ACHN (cell line): ENCODE measurements around the gene PNPT1.
"Not testable (repeated sequence)": the region's sequence is repeated elsewhere in the genome, so short reads cannot be mapped to it uniquely, and the experiment has no call there.

Experiments
- DNase-seq: peaks from one replicate; pipeline ENCODE4 v3.0.0-alpha.2; 2015
- in situ Hi-C: cut with HindIII; loops from 2 replicates; pipeline ENCODE4 v1.10.0; 2017; ENCODE audit warnings: low sequenced_read_pairs, low pct_ligation_motif_present, low pct_unique_long_range_greater_than_20kb

Gene PNPT1

DNA sequence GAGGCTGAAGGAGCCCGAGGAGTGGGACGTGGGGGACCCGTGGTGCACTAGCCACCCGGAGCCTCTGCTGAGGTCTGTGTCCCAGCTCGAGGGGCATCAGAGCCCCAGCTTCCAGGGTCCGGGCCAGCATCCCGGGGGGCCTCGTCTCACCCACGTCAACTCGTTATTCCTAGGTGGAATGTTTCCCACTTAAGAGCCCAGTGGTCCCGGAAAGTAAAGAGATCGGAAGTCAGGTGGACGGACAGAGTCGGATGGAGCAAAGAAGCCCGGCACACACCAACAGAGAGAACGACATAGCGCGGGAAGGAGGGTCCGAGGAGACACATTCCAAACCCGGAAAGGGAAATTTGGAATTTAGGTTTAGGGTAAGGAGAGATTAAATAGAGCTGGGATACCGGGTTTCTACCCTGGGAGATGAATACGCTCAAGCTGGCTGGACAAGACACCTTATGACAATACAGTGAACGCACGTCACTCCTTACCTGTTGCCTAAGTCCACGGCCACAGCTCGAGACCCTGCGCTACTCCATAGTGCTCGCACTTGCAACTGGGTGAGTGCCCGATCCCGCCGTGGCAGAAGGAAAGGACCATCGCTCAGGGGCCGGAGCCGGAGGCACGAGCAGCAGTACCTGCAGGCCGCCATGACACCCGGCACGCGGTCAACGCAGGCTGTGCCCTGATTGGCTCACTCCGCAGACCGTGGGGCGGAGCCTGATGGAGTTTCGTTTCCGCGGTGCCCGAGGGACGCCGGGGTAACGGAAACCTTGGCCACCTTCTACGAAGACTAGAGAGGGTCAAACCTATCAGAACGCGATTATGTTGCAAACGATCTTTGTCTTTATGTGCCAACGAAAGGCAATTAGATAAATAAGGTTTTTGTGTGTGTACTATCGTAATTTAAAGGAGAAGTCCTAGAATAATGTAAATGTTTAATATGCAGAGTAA, at the start of gene PNPT1:
Gene PNPT1, minus strand, starts transcription at position 664 of the 945 bp plus-strand sequence. Its CDS starts 21 bp downstream, at position 643.
- peak; percentile 97 for DNase-seq
- in situ Hi-C loops = no loop called here

DNA sequence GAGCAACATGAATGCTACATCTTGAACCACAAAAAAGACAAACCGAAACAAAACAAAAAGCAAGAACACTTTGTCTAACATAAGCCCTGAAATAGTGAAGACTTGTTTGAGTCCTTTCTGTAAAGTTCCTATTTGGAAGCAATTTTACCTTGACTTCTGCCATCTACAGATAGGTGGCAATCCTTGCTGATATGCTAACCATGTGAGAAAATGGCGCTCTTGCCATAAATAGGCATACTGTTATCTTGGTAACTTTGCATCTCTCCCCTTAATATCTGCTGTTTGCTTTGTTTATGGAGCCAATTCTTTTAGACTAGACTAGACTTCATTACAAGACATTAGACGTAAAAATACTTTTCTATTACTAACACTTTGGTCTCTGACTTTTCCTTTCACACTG, 49.4 kb upstream of the PNPT1 start:
- in situ Hi-C loops = no loop called here

DNA sequence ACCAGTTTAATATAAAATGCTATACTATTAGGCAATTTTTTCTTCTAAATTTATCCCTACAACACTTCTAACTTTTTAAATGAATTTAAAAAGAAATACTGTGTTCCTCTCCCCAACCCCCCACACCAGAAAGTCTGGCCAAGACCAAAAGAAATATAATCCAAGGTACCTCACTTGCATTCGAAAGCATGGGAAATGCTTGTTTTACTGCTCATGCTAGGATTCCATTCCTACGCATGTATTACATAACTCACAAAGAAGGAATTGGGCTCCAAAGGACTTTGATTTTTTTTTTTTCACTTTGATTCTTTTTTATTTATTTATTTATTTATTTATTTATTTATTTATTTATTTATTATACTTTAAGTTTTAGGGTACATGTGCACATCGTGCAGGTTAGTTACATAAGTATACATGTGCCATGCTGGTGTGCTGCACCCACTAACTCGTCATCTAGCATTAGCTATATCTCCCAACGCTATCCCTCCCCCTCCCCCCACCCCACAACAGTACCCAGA, 42.4 kb upstream of the PNPT1 start:
- in situ Hi-C loops, DNase-seq: not testable (repeated sequence)

More for the DNA sequence above, 49.4 kb upstream of the PNPT1 start:
- no peak for DNase-seq

DNA sequence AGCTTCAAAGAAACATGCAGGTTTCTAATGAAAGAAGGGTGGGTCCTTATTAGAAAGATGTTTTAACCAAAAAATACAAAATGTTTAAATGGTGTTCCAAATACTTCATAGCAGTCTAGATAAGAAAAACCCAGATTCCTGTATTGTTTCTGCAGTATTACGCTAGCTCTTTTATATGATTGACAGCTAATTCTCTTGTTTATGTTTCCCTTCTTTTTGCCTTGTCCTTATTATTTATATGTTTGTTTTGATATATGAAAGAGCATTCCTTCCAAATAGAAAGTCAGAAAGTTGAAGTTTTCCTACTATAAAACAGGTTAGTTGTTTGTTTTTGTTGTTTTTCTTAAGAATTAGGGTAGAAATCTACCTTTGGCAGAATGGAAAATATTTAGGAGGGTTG, 41.1 kb upstream of the PNPT1 start:
- DNase-seq = no peak
- in situ Hi-C loops = no loop called here

DNA sequence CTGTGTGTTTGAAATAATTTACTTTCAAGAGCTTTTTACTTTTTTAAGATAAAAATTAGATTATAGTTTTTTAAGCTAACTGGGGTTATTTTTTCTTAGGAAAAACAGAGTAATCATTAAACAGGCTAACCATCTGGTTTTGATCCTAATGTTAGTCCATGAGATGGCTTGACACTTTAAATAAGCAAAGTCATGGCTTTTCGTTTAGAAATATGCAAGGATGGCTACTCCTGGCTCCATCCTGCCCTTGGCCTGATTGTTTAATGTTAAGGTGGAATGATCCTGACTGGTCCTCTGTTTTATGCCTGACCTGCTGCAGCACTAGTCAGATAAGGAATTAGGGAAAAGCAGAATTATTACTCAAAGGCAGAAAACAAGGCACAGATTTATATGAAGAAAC, 39.7 kb upstream of the PNPT1 start:
- in situ Hi-C loops = no loop called here
- no peak for DNase-seq

DNA sequence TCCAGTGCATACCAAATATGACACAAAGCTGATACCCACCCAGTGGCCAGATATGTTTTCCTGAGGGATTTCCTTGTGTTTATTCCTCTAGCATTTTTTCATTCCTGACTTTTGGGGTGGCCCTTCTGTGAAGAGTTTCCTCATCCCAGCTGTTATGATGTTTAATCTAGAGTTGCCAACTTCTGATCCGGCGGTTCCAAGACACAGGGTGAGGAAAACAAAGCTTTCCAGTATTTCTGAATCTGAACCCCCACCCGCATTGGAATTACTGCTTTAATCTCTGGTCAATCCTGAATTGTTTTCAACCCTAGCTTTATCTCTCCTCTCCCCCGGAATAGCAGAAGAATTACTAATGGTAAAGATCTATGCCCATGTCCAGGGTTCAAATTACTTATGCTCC, 39.2 kb upstream of the PNPT1 start:
- no peak for DNase-seq

DNA sequence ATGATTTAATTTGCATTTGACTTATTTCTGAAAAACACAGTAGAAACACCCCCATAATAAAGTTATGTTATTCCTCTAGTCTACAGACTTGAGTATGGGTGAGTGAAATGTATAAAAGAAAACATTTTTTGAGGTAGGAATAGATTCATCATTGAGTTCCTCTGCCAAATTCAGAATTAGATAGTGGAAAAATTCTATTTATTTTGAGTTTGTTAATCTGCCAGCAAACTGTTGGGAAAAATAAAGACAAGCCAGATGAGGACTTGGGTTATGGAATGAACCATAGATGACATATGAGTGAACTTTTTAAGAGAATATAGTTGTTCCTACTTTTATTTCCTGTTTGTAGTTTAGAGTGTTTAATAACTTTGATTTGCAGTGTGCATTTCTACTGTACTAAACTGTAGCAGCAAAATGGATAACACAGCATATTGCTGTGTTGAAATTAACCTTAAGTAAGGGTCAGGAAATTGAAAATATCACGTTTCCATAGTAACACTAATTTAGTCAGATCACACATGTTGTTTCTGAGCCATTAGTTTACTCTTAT, 35.6 kb upstream of the PNPT1 start:
- DNase-seq = no peak
- in situ Hi-C loops = no loop called here

More for the DNA sequence above, 39.2 kb upstream of the PNPT1 start:
- in situ Hi-C loops = no loop called here

DNA sequence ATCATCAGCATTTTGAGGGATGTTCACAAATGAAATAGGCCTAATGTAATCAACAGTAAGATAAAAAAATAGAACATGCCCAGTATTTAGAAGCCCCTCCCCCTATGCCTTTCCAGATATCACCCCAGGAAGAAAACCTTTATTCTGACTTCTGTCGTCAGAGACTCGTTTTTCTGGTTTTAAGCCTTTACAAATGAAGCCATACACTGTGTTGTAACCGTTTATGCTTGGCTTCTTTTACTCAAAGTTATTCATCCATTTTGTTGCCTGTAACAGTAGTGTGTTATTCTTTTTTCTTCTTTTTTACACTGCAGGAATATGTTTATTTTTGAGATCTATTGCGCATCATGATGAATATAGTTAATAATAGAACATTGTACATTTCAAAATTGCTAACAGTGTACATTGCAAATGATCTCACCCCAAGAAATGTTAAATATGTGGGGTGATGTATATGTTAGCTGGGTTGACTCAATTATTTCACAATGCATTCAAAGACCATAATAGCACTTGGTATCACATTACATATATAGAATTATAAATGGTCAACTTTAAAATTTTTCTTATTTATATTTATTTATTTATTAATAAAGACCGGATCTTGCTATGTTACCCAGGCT, 28.1 kb upstream of the PNPT1 start:
- no peak for DNase-seq
- in situ Hi-C loops = no loop called here

DNA sequence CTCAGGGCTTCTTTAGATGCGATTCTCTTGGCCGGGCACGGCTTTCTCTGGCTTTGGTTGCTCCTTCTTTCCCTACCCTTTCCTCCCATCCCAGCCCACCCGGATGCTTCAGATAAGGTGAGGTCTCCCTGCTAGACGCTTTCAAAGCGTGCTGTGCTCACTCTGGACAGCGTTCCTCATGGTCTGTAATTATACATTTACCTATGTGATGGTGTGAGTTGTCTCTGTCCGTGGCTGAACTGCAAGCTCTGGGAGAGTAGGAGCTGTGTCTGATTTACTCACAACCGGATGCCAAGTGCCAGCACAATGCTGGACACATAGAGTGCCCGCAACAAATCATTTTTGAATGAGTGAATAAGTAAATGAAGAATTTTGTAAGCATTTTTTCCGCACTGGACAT, 26.8 kb upstream of the PNPT1 start:
- DNase-seq = no peak

DNA sequence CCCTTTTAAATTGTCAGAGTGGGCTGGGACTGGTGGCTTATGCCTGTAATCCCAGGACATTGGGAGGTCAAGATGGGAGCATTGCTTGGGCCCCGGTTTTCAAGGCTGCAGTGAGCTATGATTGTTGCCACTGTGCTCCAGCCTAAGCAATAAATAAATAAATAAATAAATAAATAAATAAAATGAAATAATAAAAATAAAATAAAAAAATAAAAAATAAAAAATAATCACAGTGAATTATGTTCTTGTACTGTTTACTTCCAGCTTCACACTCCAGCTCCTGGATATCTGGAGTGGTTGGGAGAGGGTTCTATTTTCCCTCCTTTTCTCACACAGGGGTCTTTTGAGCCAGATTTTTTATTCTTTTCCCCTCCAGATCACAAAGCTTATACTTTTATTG, 26.2 kb upstream of the PNPT1 start:
- no peak for DNase-seq
- in situ Hi-C loops = no loop called here

More for the DNA sequence above, 26.8 kb upstream of the PNPT1 start:
- in situ Hi-C loops = no loop called here

DNA sequence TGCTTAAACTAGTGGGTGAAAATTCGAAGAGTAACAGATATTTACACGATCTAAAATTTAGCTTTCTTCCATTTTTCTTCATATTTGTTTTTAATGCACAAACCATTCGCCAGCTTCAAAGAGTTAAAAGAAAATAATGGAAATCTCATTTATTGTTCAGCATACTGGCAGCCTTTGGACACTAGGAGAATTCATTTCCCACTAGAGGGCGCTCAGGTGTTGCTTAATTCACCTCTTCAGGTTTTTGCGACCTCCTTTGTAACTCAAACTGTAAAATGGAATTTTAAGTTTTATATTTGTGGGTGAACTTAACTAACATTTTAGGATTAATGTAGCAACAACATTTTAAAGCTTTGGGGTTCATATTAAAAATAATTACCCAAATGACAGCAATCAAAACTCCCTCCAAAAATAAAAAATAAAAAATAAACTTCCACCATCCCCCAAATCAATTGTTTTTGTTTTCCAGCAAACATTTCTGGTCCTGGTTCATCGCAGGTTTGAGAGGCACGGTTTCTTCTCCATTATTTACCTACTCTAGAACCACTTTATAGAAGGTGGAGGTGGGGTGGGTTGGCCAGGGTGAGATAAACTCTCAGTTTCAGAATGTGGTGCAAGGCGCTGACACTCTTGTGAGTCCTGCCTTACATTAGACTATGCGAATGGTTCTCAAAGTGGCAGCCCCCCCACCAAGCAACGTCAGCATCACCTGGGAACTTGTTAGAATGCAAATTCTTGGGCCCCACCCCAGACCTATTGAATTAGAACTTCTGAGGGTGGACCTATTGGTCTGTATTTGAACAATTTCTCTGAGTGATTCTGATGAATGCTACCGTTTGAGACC, 24.7 kb upstream of the PNPT1 start:
- DNase-seq = peak; percentile 69
- in situ Hi-C loops = no loop called here

DNA sequence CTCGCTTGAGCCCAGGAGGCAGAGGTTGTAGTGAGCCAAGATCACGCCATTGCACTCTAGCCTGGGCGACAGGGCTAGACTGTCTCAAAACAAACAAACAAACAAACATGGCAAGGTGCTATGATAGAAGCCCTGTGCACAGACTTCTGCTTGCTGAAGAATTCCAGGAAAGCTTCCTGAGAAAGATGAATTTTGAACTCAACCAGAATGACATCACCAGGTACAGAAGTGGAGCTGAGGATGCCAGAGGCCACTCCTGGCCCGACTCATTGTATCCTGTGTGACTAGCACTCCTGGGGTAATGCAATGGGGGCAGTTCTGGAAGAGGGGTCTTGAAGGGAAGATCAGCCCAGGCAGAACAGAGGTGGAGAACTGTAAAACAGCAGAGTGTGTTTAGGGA, 22.0 kb upstream of the PNPT1 start:
- DNase-seq = no peak
- in situ Hi-C loops = no loop called here

DNA sequence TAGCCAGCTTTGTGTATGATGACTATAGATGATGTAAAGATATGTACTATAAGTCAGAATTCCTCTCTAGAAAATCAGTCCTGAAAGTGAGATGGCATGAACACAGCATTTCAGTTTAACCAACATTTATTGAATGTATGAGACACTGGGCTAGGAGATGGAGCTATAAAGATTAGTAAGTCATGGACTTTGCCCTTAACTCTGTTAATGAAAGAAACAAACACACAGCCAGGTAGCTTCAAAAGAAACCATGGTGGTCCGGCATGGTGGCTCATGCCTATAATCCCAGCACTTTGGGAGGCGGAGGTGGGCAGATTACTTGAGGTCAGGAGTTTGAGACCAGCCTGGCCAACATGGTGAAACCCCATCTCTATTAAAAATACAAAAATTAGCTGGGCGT, 21.5 kb upstream of the PNPT1 start:
- DNase-seq, in situ Hi-C loops: not testable (repeated sequence)

DNA sequence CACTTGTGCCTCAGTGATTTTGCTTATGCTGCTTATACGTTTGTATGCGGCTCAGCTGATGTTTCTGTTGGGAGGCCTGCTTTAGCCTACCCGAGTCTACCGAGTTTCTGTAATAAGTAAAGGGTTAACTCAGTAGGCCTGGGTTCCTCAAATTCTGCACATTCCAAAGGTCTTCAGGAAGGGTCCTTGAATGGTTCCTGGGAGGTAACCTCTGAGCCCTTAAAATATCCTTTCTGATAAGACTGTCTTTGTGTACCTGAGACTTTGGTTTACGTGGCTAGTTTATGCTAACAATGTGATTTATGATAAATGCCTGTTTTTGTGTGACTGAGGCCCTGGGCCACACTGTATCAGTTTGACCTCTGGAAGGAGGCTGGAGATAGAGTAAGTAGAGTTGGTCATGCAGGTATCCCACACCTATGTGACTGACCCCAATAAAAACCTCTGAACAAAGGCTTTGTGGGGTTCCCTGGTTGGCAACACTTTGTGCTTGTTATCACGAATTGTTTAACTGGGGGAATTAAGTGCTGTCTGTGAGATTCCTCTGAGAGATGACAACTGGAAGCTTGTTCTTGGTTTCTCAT, 18.9 kb upstream of the PNPT1 start:
- in situ Hi-C loops = no loop called here
- no peak for DNase-seq

DNA sequence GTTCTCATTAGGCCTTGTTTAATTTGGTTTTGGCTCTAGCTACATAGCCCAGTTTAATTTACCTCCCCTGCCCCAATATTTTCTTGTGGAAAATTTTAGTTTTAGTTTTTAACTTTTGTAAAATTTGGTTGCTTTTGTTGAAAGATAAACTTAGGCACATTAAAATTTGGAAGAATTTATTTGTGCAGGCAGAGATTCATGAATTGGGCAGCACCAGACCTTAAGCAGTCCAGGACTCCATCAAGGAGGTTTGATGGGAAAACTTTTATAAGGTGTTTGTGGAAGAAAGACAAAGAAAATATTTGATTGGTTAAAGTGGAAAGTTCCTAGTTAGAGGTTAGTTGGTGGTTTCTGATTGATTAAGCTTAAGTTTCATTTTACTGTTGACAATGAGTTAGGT, 16.4 kb upstream of the PNPT1 start:
- in situ Hi-C loops = no loop called here
- DNase-seq = no peak

DNA sequence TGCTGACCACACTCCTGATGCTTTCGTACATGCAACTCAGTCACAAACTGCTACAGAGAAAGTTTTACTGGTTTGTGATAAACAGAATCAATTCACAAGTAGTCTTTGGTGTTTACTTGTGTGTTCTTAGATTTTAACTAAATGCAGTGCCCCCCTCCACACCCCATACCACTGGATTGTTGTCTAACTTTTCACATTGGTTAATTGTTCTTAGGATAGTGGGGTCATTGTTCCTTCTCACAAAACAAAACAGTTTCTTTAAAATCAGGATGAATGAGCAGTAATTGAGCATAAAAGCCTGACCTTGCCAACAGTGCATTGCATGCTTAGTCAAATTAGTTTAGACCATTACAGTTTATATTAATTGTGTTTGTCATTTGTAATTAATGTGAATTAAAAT, 14.1 kb upstream of the PNPT1 start:
- in situ Hi-C loops = no loop called here
- DNase-seq = no peak

DNA sequence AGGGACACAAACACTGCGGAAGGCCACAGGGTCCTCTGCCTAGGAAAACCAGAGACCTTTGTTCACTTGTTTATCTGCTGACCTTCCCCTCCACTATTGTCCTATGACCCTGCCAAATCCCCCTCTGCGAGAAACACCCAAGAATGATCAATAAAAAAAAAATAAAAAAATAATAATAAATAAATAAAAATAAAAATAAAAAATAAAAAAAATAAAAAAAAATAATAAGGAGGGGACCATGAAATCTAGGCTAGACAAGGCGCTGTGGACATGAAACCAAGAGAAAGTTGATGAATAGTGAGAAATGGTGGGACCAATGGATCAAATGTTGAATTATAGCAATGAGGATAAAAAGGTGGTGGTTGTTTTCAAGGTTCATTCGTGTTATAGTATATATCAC, 12.6 kb upstream of the PNPT1 start:
- in situ Hi-C loops, DNase-seq: not testable (repeated sequence)

DNA sequence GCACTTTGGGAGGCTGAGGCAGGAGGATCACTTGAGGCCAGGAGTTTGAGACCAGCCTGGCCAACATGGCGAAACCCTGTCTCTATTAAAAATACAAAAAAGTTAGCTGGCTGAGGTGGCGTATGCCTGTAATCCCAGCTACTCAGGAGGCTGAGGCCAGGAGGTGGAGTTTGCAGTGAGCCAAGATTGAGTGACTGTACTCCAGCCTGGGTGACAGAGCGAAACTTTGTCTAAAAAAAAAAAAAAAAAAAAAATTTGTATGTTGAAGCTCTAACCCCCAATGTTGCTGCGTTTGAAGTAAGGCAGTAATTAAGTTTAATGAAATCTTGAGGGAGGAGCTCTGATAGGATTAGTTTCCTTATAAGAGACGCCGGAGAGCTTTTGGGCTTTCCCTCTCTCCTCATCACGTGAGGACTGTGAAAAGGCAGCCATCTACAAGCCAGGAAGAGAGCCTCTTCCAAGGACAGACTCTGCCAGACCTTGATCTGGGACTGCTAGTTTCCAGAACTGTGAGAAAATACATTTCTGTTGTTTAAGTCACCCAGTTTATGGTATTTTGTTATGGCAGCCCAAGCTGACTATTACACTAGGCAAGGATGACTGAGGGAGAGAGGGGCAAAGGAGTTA, 11.5 kb upstream of the PNPT1 start:
- DNase-seq = no peak
- in situ Hi-C loops = no loop called here
